DND-41 (cell line): ENCODE results near the gene COMMD10.

Experiments used
- ATAC-seq: fragments of 200-7000 bp; cut with Tn5 transposase; 3 replicates; pipeline ENCODE4 v1.9.1; 2021; ENCODE audit warnings: low read depth; ENCODE audit not compliant: insufficient read depth
- DNase-seq: peaks from one replicate; pipeline ENCODE4 v3.0.0-alpha.2; 2020
- H2AFZ ChIP-seq: 2 replicates; pipeline ENCODE4 v1.6.0; 2012; ENCODE audit warnings: low read depth, low read length
- H3K27ac ChIP-seq: 2 replicates; pipeline ENCODE4 v1.5.1; 2012; ENCODE audit warnings: low read length, inconsistent platforms
- H3K27me3 ChIP-seq: fragments of 200-600 bp; sonication (generic); 2 replicates; pipeline ENCODE4 v1.6.0; 2012; ENCODE audit warnings: low read length, mild to moderate bottlenecking, inconsistent platforms; ENCODE audit not compliant: insufficient read depth, poor library complexity
- H3K36me3 ChIP-seq: 2 replicates; pipeline ENCODE4 v1.5.1; 2012; ENCODE audit warnings: low read length, inconsistent platforms; ENCODE audit not compliant: insufficient read depth
- H3K4me1 ChIP-seq: 2 replicates; pipeline ENCODE4 v1.5.1; 2012; ENCODE audit warnings: mild to moderate bottlenecking, low read length; ENCODE audit not compliant: insufficient read depth
- H3K4me2 ChIP-seq: 2 replicates; pipeline ENCODE4 v1.6.0; 2012; ENCODE audit warnings: mild to moderate bottlenecking, moderate library complexity, low read length, inconsistent platforms; ENCODE audit not compliant: insufficient read depth
- H3K4me3 ChIP-seq, 2 experiments: fragments of 200-600 bp in 1 of 2; shearing (Covaris generic) in 1 of 2; 2 replicates each; pipeline ENCODE4 v1.5.1; 2012 to 2016; ENCODE audit warnings: inconsistent platforms in 2 of 2, low read length in 2 of 2, mild to moderate bottlenecking in 2 of 2, low read depth in 1 of 2, moderate library complexity in 1 of 2
- H3K79me2 ChIP-seq: 2 replicates; pipeline ENCODE4 v1.6.0; 2012; ENCODE audit warnings: low read length, inconsistent platforms; ENCODE audit not compliant: insufficient read depth
- H3K9ac ChIP-seq: 2 replicates; pipeline ENCODE4 v1.6.0; 2012; ENCODE audit warnings: low read depth, mild to moderate bottlenecking, inconsistent platforms, low read length, moderate library complexity
- H3K9me3 ChIP-seq: 2 replicates; pipeline ENCODE4 v1.5.1; 2012; ENCODE audit warnings: low read length, moderate library complexity, mild to moderate bottlenecking, inconsistent platforms; ENCODE audit not compliant: insufficient read depth, severe bottlenecking
- H4K20me1 ChIP-seq: 2 replicates; pipeline ENCODE4 v1.6.0; 2012; ENCODE audit warnings: low read length; ENCODE audit not compliant: insufficient read depth
- CTCF ChIP-seq: IDR thresholded peaks from 2 replicates; pipeline ENCODE4 v1.5.1; 2012; ENCODE audit warnings: borderline replicate concordance, low read length, moderate library complexity, mild to moderate bottlenecking; ENCODE audit not compliant: poor library complexity, severe bottlenecking; ENCODE audit errors: extremely low read depth
- EZH2 ChIP-seq: IDR thresholded peaks from 3 replicates; pipeline ENCODE4 v1.6.1; 2012; ENCODE audit warnings: borderline replicate concordance, low read depth, mild to moderate bottlenecking, moderate library complexity, low read length, inconsistent platforms; ENCODE audit not compliant: severe bottlenecking

Gene COMMD10

GRCh38 chr5:116313366-116313765 lies 228.5 kb downstream of the COMMD10 start:
- Histone ChIP-seq H2AFZ (peak overlapping the region; percentile 55), H3K9me3 (peaks cover 4% of the 10 kb centered on the region), H3K4me2 (peak overlapping the region; percentile 48), H3K27ac (peak overlapping the region; percentile 30), H3K4me3 (peak overlapping the region in 1 of 2 experiments; percentile 27; a peak in 1 of 4 replicates), H3K4me1 (peaks cover 17% of the 10 kb centered on the region), H3K36me3 (peaks cover 6% of the 10 kb centered on the region; the same call in 1 of the 2 replicates), H3K79me2 (no peaks in the 10 kb centered on the region), H3K27me3 (no peaks in the 10 kb centered on the region), H4K20me1 (no peaks in the 10 kb centered on the region), H3K9ac (peak overlapping the region; percentile 29)
- no peak for DNase-seq
- TF ChIP-seq EZH2 (no peak), CTCF (no peak)
- ATAC-seq: peak; percentile 65

- no peaks in the 10 kb centered on the region for H3K27me3 ChIP-seq
- no peak overlapping the region for H3K9ac ChIP-seq
- DNase-seq: no peak
- no peaks in the 10 kb centered on the region for H3K9me3 ChIP-seq
- H2AFZ ChIP-seq: no peak overlapping the region
- H4K20me1 ChIP-seq: no peaks in the 10 kb centered on the region
- no peak for TF ChIP-seq EZH2
- TF ChIP-seq CTCF: no peak
- H3K4me1 ChIP-seq: peaks cover 17% of the 10 kb centered on the region
- H3K79me2 ChIP-seq: no peaks in the 10 kb centered on the region
- no peak overlapping the region for H3K27ac ChIP-seq
- H3K4me3 ChIP-seq: no peak overlapping the region
- peaks cover 6% of the 10 kb centered on the region; the same call in 1 of the 2 replicates for H3K36me3 ChIP-seq
- no peak overlapping the region for H3K4me2 ChIP-seq
- peak; percentile 73 for ATAC-seq
Observed at GRCh38 chr5:116315531-116315930, 230.7 kb downstream of the COMMD10 start.

GRCh38 chr5:116318091-116318854 lies 233.4 kb downstream of the COMMD10 start:
- no peak overlapping the region for H3K4me2 ChIP-seq
- peaks cover 4% of the 10 kb centered on the region for H3K9me3 ChIP-seq
- TF ChIP-seq EZH2 (no peak), CTCF (no peak)
- H3K27me3 ChIP-seq: no peaks in the 10 kb centered on the region
- no peak for DNase-seq
- no peaks in the 10 kb centered on the region for H3K79me2 ChIP-seq
- no peak for ATAC-seq
- no peak overlapping the region for H2AFZ ChIP-seq
- H4K20me1 ChIP-seq: no peaks in the 10 kb centered on the region
- no peak overlapping the region for H3K4me3 ChIP-seq
- H3K9ac ChIP-seq: no peak overlapping the region
- H3K4me1 ChIP-seq: peaks cover 7% of the 10 kb centered on the region
- H3K27ac ChIP-seq: no peak overlapping the region
- H3K36me3 ChIP-seq: peaks cover 6% of the 10 kb centered on the region; the same call in 1 of the 2 replicates
